Pancreas (tissue), 10 donors: ENCODE measurements around the gene ESPNL. TPM values are rescaled to one million over a fixed set of nuclear protein-coding genes. Genes with fewer than 3 reads are reported as not detected.

Experiments
- ATAC-seq, 4 donors: fragments of 200-7000 bp; cut with Tn5 transposase; one replicate each; pipeline versions ENCODE4 v1.8.0 to v1.9.1; 2020; ENCODE audit warnings: mild to moderate bottlenecking in 4 of 4, moderate library complexity in 4 of 4
- DNase-seq, 6 donors: peaks; one replicate each; pipeline ENCODE4 v3.0.0-alpha.2; 2020
- FAIRE-seq: peaks from 2 replicates; lab custom pipeline; 2012; peaks lifted over from hg19 to GRCh38; lab: Jason Lieb, UNC
- H3K27ac ChIP-seq, 4 donors: fragments of 200-600 bp; sonication (generic); 1 replicate in 3 of 4; 2 replicates in 1 of 4; pipeline versions ENCODE4 v1.5.0 to v1.8.0; 2020
- H3K27me3 ChIP-seq, 4 donors: fragments of 200-600 bp; one replicate each; pipeline ENCODE4 v1.8.0; 2021
- H3K36me3 ChIP-seq, 3 donors: fragments of 200-600 bp; sonication (generic) in 1 of 3; one replicate each; pipeline versions ENCODE4 v1.5.0 to v1.8.0; 2020 to 2021
- H3K4me1 ChIP-seq, 3 donors: fragments of 200-600 bp; one replicate each; pipeline ENCODE4 v1.8.0; 2021
- H3K4me3 ChIP-seq, 4 donors: fragments of 200-600 bp; sonication (generic) in 2 of 4; one replicate each; pipeline versions ENCODE4 v1.5.0 to v1.8.0; 2020 to 2021
- H3K9me3 ChIP-seq, 4 donors: fragments of 200-600 bp; one replicate each; pipeline ENCODE4 v1.8.0; 2021
- CTCF ChIP-seq, 4 donors: fragments of 200-600 bp; sonication (generic) in 3 of 4; IDR thresholded peaks; one replicate each; pipeline versions ENCODE4 v1.5.0 to v1.8.0; 2021; ENCODE audit warnings: antibody characterized with exemption in 4 of 4
- WGBS, 2 donors: extraction: QIAGEN DNeasy Blood & Tissue Kit; methylation state at CpG; one replicate each; pipeline ENCODE4 v1.1.7; 2013; 5-methylcytosine and 5-hydroxymethylcytosine counted together
- intact Hi-C, 3 donors: fragments of 100-400 bp; cut with DNase I; formaldehyde crosslinking; loops; one replicate each; pipeline versions ENCODE4 v1.11.1 to v1.14.2; 2022
- polyA plus RNA-seq, 2 donors: library from polyadenylated mRNA; stranded (reverse); fragments of 200-250 nt; gene quantifications; one replicate each; pipeline ENCODE4 v1.2.3, GENCODE V29; 2013
- total RNA-seq, 6 donors: library from RNA; stranded (reverse); fragmentation: NEBNext Ultra II Directional in 4 of 6; extraction: Animal tissue kit (Norgen Biotek cat#: 25700) in 4 of 6; gene quantifications; one replicate each; pipeline versions ENCODE4 v1.2.1 to v1.2.4, GENCODE V29; 2021 to 2023
- donor health status: healthy with polysubstance abuse.
- donor health status: DM: no; HTN: no; CAD: no; lungs with moderate emphysema.
- donor health status: DM: no; HTN: no; CAD: no.
- donor health status: control.
- donor health status: control.
- donor health status: Bipolar disorder and iron deficiency.
- donor health status: DM: yes; HTN: yes; CAD: no.
- donor health status: DM: no; HTN: no; CAD: no.
- donor health status: DM: no; HTN: no; CAD: no.
- donor health status: DM: yes; HTN: yes; CAD: no.

The ESPNL gene
- total and polyA plus RNA-seq, 8 donors: 0.05 to 0.72 (median 0.25) TPM; not detected in 1

GRCh38 chr2:238157506-238158017 is 57.4 kb downstream of the ESPNL start:
- peak in 1 of 6 donors; percentile 37 for DNase-seq
- 76 to 77% methylated on average over 14 of the region's 14 CpGs for WGBS, 2 donors

GRCh38 chr2:238158018-238158508 is 57.9 kb downstream of the ESPNL start:
- Histone ChIP-seq H3K36me3 (no peaks in the 10 kb centered on the region), H3K4me1 (no peaks in the 10 kb centered on the region), H3K27me3 (no peaks in the 10 kb centered on the region), H3K4me3 (no peak overlapping the region), H3K9me3 (no peaks in the 10 kb centered on the region), H3K27ac (no peak overlapping the region)
- whole genome bisulfite sequencing, 2 donors: 76 to 77% methylated on average over 21 of the region's 21 CpGs
- DNase-seq (peak in 3 of 6 donors; percentile 31 to 72 (median 56)), FAIRE-seq (no peak), ATAC-seq (no peak)
- intact Hi-C loops: no loop called here
- TF ChIP-seq CTCF (IDR thresholded peaks at IDR 0.05): no peak

More at GRCh38 chr2:238157506-238158017, 57.4 kb downstream of the ESPNL start:
- no peak for TF ChIP-seq CTCF (IDR thresholded peaks at IDR 0.05)
- H3K36me3 ChIP-seq: no peaks in the 10 kb centered on the region
- no peaks in the 10 kb centered on the region for H3K4me1 ChIP-seq
- no peak overlapping the region for H3K4me3 ChIP-seq
- FAIRE-seq (no peak), ATAC-seq (no peak)
- no peaks in the 10 kb centered on the region for H3K27me3 ChIP-seq
- intact Hi-C loops: no loop called here
- no peak overlapping the region for H3K27ac ChIP-seq
- H3K9me3 ChIP-seq: no peaks in the 10 kb centered on the region

GRCh38 chr2:238158509-238159070 is 58.5 kb downstream of the ESPNL start, which contains the start of gene ERFE:
Gene ERFE (plus strand): TSS chr2:238158970. CDS start chr2:238159008, 38 bp downstream.
- WGBS, 2 donors: 10 to 21% methylated on average over 30 to 59 of the region's 61 CpGs
- Histone ChIP-seq H3K9me3 (no peaks in the 10 kb centered on the region), H3K4me1 (no peaks in the 10 kb centered on the region), H3K4me3 (peak within 1 kb of the TSS in 2 of 4 donors; percentile 29 to 36), H3K27ac (no peak within 1 kb of the TSS), H3K36me3 (no peaks in the 10 kb centered on the region), H3K27me3 (no peaks in the 10 kb centered on the region)
- FAIRE-seq (no peak), DNase-seq (peak in 3 of 6 donors; percentile 50 to 80 (median 66)), ATAC-seq (peak in 3 of 4 donors; percentile 55 to 86 (median 75))
- peak in 3 of 4 donors; percentile 29 to 39 (median 29) for TF ChIP-seq CTCF (IDR thresholded peaks at IDR 0.05)
- intact Hi-C loops: no loop called here

- no peak for FAIRE-seq
- H3K4me3 ChIP-seq: peak overlapping the region in 2 of 4 donors; percentile 29 to 36
- H3K27me3 ChIP-seq: no peaks in the 10 kb centered on the region
- H3K9me3 ChIP-seq: no peaks in the 10 kb centered on the region
- no peaks in the 10 kb centered on the region for H3K36me3 ChIP-seq
- peak in 3 of 6 donors; percentile 25 to 62 (median 60) for DNase-seq
- intact Hi-C loops: no loop called here
- 5 to 8% methylated on average over 36 to 52 of the region's 52 CpGs for WGBS, 2 donors
- no peak for TF ChIP-seq CTCF (IDR thresholded peaks at IDR 0.05)
- H3K27ac ChIP-seq: no peak overlapping the region
- no peaks in the 10 kb centered on the region for H3K4me1 ChIP-seq
- ATAC-seq: peak in 2 of 4 donors; percentile 21 to 32
Measured at GRCh38 chr2:238159071-238159539, 59.0 kb downstream of the ESPNL start.
